HG03066 (cell line): ENCODE results near the gene SCG5.

ENCODE experiments used
- ATAC-seq: cut with Tn5 transposase; IDR thresholded peaks from one replicate; pipeline ENCODE4 v1.9.1; 2021; ENCODE audit warnings: low read depth; ENCODE audit not compliant: unreplicated experiment

SCG5 gene

GRCh38 chr15:32657941-32658340 lies 16.4 kb downstream of the SCG5 start:
- no peak for ATAC-seq

GRCh38 chr15:32659340-32660155 lies 18.0 kb downstream of the SCG5 start:
- ATAC-seq, result no peak

GRCh38 chr15:32663671-32664070 lies 22.2 kb downstream of the SCG5 start:
- ATAC-seq, result no peak

DNA sequence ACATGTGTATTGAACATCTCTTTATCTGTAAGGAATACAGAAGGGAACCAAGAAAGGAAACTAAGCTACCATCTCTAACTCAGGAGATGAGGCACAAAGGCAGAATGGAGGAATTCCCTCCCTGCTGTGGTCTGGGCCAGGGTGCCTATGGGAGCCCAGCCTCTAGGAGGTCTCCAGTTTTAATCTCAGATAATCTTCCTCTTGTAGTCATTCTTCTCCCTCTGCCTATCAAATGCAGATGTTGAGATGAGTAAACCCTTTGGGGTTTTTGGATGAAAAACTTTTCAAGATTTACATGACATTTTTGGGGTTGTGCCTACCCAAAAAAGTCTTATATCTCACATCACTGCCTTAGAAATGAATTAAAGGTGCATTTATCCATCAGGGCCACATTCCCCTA lies 23.3 kb downstream of the SCG5 start:
- no peak for ATAC-seq

GRCh38 chr15:32667321-32667720 lies 25.8 kb downstream of the SCG5 start:
- no peak for ATAC-seq

DNA sequence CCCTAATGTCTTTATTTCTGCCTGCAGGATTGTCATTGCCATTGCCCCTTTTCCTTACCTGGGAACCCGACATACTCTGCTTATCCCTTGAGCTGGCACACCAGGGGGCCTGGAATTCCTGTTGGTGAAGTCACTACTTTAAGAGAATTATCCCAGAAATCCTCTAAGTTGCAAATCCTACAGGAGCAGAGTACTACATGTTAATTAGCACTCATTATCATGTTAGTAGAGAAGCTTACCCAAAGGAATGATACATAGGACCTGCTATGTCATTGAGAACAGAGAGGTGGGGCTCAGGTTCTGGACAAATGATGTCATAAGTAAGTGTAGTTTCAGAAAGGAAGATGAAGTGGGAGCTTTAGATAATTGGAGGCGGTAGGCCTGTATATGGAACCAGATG lies 27.4 kb downstream of the SCG5 start:
- ATAC-seq, result no peak

DNA sequence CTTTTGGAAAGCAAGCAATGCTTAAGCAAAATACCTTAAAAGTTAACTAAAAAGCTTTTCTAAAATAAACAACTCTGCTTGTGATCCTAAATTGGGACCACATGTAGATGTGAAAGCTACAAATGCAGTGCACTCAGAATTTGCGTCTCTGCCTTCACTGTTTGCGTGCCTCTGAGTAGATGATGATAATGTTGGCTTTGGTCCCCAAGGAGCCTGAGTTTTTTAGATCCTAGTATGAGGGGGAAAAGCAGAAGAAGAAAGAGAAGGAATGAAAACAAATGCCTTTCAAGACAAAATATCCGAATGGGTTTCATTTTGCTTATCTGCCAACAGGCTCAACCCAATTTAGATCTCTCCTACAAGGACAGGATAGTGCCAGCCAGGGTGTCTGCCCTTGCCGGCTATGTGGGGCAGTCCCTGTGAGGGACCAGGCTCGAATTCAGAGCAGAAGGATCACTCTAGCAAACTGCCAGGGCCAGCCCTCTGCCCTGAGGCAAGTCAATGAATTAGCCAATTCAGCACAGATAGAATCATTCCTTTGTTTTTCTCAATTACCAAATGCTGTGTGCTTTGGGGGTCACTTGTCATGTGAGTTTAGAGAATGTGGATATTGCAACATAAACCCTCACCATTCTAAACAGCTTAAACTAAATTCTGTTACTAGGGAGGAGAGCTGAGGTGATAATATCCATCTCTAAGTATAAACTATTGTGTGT lies 28.5 kb downstream of the SCG5 start:
- ATAC-seq, result no peak

DNA sequence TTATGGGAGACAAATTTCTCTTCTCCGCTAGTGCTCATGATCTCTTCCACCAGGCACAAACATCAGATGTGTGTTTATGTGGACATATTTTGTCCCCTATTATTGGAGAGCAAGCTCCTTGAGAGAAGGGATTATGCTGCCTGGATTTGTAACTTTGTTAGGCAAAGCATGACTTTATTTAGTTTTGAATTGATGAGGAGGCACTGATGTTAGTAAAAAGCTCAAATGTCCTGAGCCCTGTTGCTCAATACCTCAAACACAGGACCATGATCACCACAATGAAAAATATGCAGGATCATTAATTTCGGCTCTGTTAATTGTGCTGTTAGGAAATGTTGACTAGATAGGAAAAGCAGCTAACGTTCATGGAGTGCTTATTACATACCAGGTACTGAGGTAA lies 29.1 kb downstream of the SCG5 start:
- no peak for ATAC-seq

GRCh38 chr15:32671339-32672325 lies 30.1 kb downstream of the SCG5 start:
- ATAC-seq, result no peak

DNA sequence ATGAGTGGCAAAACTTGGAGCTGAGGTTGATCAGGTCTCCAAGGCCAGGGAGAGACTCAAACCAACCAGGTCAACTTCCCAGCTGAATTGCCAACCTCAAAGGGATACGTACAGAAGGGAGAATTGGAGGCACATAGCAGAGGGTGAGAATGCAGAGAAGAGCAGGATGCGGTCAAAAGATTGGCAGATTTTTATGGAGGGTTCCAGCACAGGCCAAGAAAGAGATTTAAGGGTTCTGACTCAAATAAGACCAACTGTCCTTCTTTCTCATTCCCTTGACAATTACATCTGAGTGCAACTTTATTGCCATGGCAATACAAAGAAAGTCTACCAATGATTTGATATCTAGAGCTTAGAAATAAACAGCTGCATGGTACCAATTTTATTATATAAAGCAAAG lies 33.2 kb downstream of the SCG5 start:
- no peak for ATAC-seq

DNA sequence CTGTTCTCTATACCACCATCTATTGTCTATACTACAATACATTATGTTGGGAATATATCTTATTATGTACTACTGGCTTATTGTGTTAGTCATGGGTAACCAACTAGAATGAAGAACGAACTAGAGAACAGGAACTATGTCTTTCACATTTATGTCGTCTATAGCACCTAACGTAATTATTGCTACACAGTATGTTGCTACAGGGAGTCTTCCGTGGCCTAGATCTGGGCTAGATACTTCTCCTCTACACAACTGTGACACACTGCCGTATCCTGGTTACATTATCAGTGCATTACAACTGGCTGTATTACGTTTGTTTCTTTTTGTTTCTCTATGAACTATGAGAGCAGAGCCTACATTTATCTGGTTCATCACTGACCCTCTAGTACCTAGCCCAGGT lies 34.0 kb downstream of the SCG5 start:
- ATAC-seq, result no peak

DNA sequence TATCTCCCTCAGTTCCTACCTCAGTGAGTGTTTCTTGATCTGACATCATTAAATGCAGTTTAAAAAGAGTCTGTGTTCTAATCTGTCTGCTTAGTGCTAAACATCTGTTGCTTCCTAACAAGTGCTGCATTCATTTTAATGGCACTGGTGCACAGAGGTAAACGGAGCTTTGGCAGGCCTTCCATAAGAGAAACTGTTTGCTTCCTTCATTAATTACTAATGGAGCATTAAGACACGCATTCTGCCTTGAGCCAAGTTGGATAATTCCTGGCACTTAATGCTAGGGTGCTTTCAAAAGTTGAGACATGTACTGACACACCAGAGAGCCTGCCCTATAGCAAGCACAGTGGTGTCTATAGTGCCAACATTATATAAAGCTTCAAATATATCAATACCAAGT lies 34.7 kb downstream of the SCG5 start:
- ATAC-seq, result no peak

DNA sequence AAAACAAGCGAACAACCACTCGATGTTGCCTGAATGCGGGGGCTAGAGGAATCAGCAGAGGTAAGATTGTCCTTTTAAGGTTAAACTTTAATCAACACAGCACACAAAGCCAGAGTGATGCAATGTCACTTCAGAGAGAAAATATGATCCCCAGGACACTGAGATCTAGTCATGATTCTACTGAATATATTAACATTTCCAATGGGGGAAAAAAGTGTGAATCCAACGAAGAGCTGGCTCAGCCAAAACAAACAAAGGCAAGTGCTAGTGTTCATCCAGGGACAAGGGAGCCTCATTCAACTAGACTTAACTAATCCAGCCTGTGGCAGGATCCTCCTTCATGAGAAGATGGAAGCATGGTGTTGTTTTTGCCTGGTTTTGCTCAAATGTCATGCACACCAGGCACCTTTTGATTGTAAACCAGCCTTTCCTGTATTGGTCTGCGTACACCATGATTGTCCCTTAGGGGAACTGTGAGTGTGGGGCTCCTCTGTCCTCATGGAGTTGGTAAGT lies 35.8 kb downstream of the SCG5 start:
- ATAC-seq, result no peak

GRCh38 chr15:32679298-32679690 lies 37.8 kb downstream of the SCG5 start:
- no peak for ATAC-seq

DNA sequence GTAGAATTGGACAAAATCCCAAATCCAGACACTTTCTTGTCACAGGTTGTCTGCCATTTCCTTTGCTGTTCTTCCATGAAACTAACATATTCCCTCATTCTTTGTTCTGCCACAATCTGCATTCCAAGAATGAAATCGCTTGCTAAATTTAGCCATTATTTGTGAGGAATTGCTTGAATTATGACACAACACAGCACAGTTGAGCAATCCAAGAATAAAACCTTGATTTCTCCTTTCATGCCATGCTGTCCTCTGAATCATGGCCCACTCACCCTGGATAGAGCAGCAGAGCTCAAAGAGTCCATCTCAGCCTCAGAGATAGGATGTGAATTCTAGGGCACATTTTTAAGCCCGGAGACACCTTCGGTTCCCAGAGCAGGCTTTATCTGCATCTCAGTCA lies 41.1 kb downstream of the SCG5 start:
- no peak for ATAC-seq

- no peak for ATAC-seq
Observed at GRCh38 chr15:32682977-32683630, 41.6 kb downstream of the SCG5 start.

- ATAC-seq, result no peak
Observed at GRCh38 chr15:32683906-32684584, 42.5 kb downstream of the SCG5 start.

GRCh38 chr15:32685576-32685975 lies 44.1 kb downstream of the SCG5 start:
- ATAC-seq, result no peak

- no peak for ATAC-seq
Observed at GRCh38 chr15:32687556-32687955, 46.0 kb downstream of the SCG5 start.
